PC-3 (cell line): ENCODE measurements around the gene LPIN1. TPM values are rescaled to one million over a fixed set of nuclear protein-coding genes. Genes with fewer than 3 reads are reported as not detected.
"Not testable (repeated sequence)": the region's sequence is repeated elsewhere in the genome, so short reads cannot be mapped to it uniquely, and the experiment has no call there.

Experiments used
- ATAC-seq: fragments of 200-7000 bp; cut with Tn5 transposase; 2 replicates; pipeline ENCODE4 v1.9.1; 2020; ENCODE audit warnings: mild to moderate bottlenecking, moderate library complexity
- BruUV-seq: library from RNA; stranded (reverse); fragments of 400-500 nt; replicated peaks from 2 replicates; lab custom pipeline; 2021; lab: Mats Ljungman, UMichigan
- CTCF ChIA-PET: fragments of 300-600 bp; sonication (Branson Sonifier 250); formaldehyde crosslinking; loops from one replicate; lab custom pipeline; 2022; ENCODE audit warnings: antibody characterized with exemption; lab: Charles Lee
- POLR2A ChIA-PET: fragments of 300-600 bp; sonication (Branson Sonifier 250); formaldehyde crosslinking; loops from one replicate; lab custom pipeline; 2022; ENCODE audit warnings: antibody characterized with exemption; ENCODE audit not compliant: unreplicated experiment; lab: Charles Lee
- DNase-seq: peaks from one replicate; pipeline ENCODE4 v3.0.0-alpha.2; 2015
- H2AFZ ChIP-seq: fragments of 300-600 bp; sonication (generic); 2 replicates; pipeline ENCODE4 v1.6.0; 2016; ENCODE audit warnings: antibody characterized with exemption, low read length
- H3F3A ChIP-seq: fragments of 300-600 bp; sonication (generic); one replicate; pipeline ENCODE4 v1.6.0; 2017; ENCODE audit warnings: antibody characterized with exemption, low read length, control low read depth, mild to moderate bottlenecking; ENCODE audit not compliant: unreplicated experiment
- H3K27ac ChIP-seq: fragments of 300-600 bp; sonication (generic); 2 replicates; pipeline ENCODE4 v1.5.1; 2016; ENCODE audit warnings: mild to moderate bottlenecking, low read length
- H3K27me3 ChIP-seq: fragments of 300-600 bp; sonication (generic); 2 replicates; pipeline ENCODE4 v1.6.1; 2016; ENCODE audit warnings: low read length, mixed read lengths
- H3K36me3 ChIP-seq: fragments of 300-600 bp; sonication (generic); 2 replicates; pipeline ENCODE4 v1.6.1; 2016; ENCODE audit warnings: low read depth, mixed run types, low read length, mixed read lengths
- H3K4me1 ChIP-seq: fragments of 300-600 bp; sonication (generic); 2 replicates; pipeline ENCODE4 v1.5.1; 2016; ENCODE audit warnings: low read length; ENCODE audit not compliant: insufficient read depth
- H3K4me2 ChIP-seq: fragments of 300-600 bp; sonication (generic); 2 replicates; pipeline ENCODE4 v1.6.0; 2016; ENCODE audit warnings: low read length
- H3K4me3 ChIP-seq: fragments of 300-600 bp; sonication (generic); 2 replicates; pipeline ENCODE4 v1.5.1; 2016; ENCODE audit warnings: mild to moderate bottlenecking, low read length, mixed read lengths
- H3K79me2 ChIP-seq: fragments of 300-600 bp; sonication (generic); 2 replicates; pipeline ENCODE4 v1.6.1; 2017; ENCODE audit warnings: low read length, mixed read lengths
- H3K9ac ChIP-seq: fragments of 300-600 bp; sonication (generic); 2 replicates; pipeline ENCODE4 v1.6.0; 2016; ENCODE audit warnings: mild to moderate bottlenecking, low read length
- H3K9me2 ChIP-seq: fragments of 300-600 bp; sonication (generic); replicated peaks from 2 replicates; pipeline ENCODE4 v1.6.1; 2016; ENCODE audit warnings: mixed run types, low read length, mixed read lengths
- H3K9me3 ChIP-seq: fragments of 300-600 bp; sonication (generic); 2 replicates; pipeline ENCODE4 v1.6.1; 2016; ENCODE audit warnings: low read length, mixed read lengths
- H4K20me1 ChIP-seq: fragments of 300-600 bp; sonication (generic); 2 replicates; pipeline ENCODE4 v1.6.1; 2016; ENCODE audit warnings: low read length, mixed read lengths
- CTCF ChIP-seq: fragments of 300-600 bp; sonication (generic); conservative IDR thresholded peaks from 2 replicates; pipeline ENCODE4 v1.5.1; 2017; ENCODE audit warnings: antibody characterized with exemption, low read depth, mild to moderate bottlenecking, low read length
- EZH2 ChIP-seq: fragments of 300-600 bp; sonication (generic); IDR thresholded peaks from one replicate; pipeline ENCODE4 v1.6.1; 2017; ENCODE audit warnings: antibody characterized with exemption, mild to moderate bottlenecking, low read length; ENCODE audit not compliant: unreplicated experiment
- EZH2phosphoT487 ChIP-seq: fragments of 300-600 bp; sonication (generic); IDR thresholded peaks from 2 replicates; pipeline ENCODE4 v1.6.1; 2018; ENCODE audit warnings: mild to moderate bottlenecking, antibody characterized with exemption, low read length, borderline replicate concordance
- intact Hi-C: fragments of 100-400 bp; cut with micrococcal nuclease; formaldehyde crosslinking; loops from 2 replicates; pipeline ENCODE4 v1.9.0; 2023
- total RNA-seq: library from RNA; depleted of rRNA; stranded (reverse); fragments of >200 nt; gene quantifications from 2 replicates; pipeline ENCODE4 v1.2.3, GENCODE V29; 2014

LPIN1 gene
- total RNA-seq, 1 experiment from 2014 or later = 40.9 TPM

- Histone ChIP-seq H3K79me2 (no peaks in the 10 kb centered on the region), H3K27me3 (no peaks in the 10 kb centered on the region), H3F3A (no peaks in the 10 kb centered on the region), H3K9ac (no peak overlapping the region), H3K9me2 (no peaks in the 10 kb centered on the region), H3K4me3 (no peak overlapping the region), H2AFZ (no peak overlapping the region), H3K36me3 (no peaks in the 10 kb centered on the region), H3K9me3 (0 out of 2 replicates have a peak, but pooled peaks cover 6% of the 10 kb centered on the region), H4K20me1 (no peaks in the 10 kb centered on the region), H3K4me2 (no peak overlapping the region), H3K4me1 (peaks cover 5% of the 10 kb centered on the region), H3K27ac (no peak overlapping the region)
- intact Hi-C loops = no loop called here
- DNase-seq (no peak), ATAC-seq (no peak)
- no TSS peak for BruUV-seq
- ChIA-PET CTCF (no interaction called here), POLR2A (no interaction called here)
- TF ChIP-seq CTCF (no peak), EZH2phosphoT487 (no peak), EZH2 (no peak)
These were observed 112.5 kb downstream of the LPIN1 start for GRCh38 chr2:11858883-11859282.

DNA sequence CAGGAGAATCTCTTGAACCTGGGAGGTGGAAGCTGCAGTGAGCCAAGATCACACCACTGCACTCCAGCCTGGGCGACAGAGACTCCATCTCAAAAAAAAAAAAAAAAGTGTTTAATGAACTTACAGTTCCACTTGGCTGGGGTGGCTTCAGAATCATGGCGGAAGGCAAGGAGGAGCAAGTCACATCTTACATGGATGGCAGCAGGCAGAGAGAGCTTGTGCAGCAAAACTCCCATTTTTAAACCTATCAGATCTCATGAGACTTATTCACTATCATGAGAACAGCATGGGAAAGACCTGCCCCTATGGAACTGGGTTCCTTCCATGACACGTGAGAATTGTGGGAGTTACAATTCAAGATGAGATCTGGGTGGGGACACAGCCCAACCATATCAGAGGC is 113.5 kb downstream of the LPIN1 start:
- H3K27ac ChIP-seq, H2AFZ ChIP-seq, BruUV-seq, H3K9ac ChIP-seq, H3K4me2 ChIP-seq, POLR2A ChIA-PET, DNase-seq, H3K9me3 ChIP-seq, H3F3A ChIP-seq, H3K79me2 ChIP-seq, H3K4me1 ChIP-seq, CTCF ChIA-PET, H3K9me2 ChIP-seq, H3K36me3 ChIP-seq, H4K20me1 ChIP-seq, H3K4me3 ChIP-seq, H3K27me3 ChIP-seq, ATAC-seq: not testable (repeated sequence)
- intact Hi-C loops = loop anchor here (10.0 kb wide), 3 partner anchors 195 to 1075 kb away; no protein-coding TSS in a partner anchor

DNA sequence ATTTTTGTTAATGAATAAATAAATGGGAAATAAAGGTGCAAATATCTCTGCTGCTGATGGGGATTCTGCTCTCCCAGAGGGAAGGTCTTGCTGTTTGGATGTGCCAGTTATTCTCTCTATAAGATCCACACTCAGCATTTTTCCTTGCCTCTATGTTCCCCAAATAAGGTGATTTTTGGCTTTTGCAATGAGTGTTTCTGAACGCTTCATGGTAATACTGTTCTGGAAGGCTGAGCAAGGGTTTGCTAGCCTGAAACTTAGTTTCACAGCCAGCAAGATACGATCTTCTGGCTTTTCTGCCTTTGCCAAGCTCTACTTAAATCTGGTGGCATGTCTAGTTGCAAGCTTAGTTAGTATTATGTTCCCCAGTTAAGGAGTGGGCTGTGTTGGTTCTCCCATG is 114.6 kb downstream of the LPIN1 start:
- intact Hi-C loops = loop anchor here (10.0 kb wide), 3 partner anchors 194 to 1074 kb away; no protein-coding TSS in a partner anchor

More for the DNA sequence above, 114.6 kb downstream of the LPIN1 start:
- H2AFZ ChIP-seq = no peak overlapping the region
- CTCF ChIA-PET = no interaction called here
- no peaks in the 10 kb centered on the region for H3K27me3 ChIP-seq
- no peaks in the 10 kb centered on the region for H3F3A ChIP-seq
- ATAC-seq = no peak
- H3K27ac ChIP-seq = no peak overlapping the region
- no peaks in the 10 kb centered on the region for H3K79me2 ChIP-seq
- H4K20me1 ChIP-seq = no peaks in the 10 kb centered on the region
- TF ChIP-seq CTCF = no peak
- H3K4me2 ChIP-seq = no peak overlapping the region
- H3K4me1 ChIP-seq = peaks cover 10% of the 10 kb centered on the region
- no peaks in the 10 kb centered on the region for H3K36me3 ChIP-seq
- no peak overlapping the region for H3K4me3 ChIP-seq
- DNase-seq = no peak
- H3K9ac ChIP-seq = no peak overlapping the region
- H3K9me3 ChIP-seq = 0 out of 2 replicates have a peak, but pooled peaks cover 6% of the 10 kb centered on the region
- POLR2A ChIA-PET = no interaction called here
- H3K9me2 ChIP-seq = no peaks in the 10 kb centered on the region
- BruUV-seq = no TSS peak
